Gastrocnemius medialis (tissue), 4 donors: ENCODE results near the gene PAIP2.

ENCODE experiments used
- CTCF ChIP-seq, 5 experiments: fragments of 450-650 bp in 3 of 5; fragments of 200-600 bp in 2 of 5; sonication (generic) in 2 of 5; IDR thresholded peaks in 4 of 5; conservative IDR thresholded peaks in 1 of 5; 1 replicate in 4 of 5; 2 replicates in 1 of 5; pipeline ENCODE4 v1.5.1; 2016 to 2019; ENCODE audit warnings: antibody characterized with exemption in 5 of 5, mild to moderate bottlenecking in 3 of 5, moderate library complexity in 3 of 5
- POLR2A ChIP-seq, 2 donors: fragments of 450-650 bp; IDR thresholded peaks; one replicate each; pipeline ENCODE4 v1.6.1; 2017; ENCODE audit warnings: antibody characterized with exemption in 2 of 2, mild to moderate bottlenecking in 2 of 2, moderate library complexity in 2 of 2

- TF ChIP-seq CTCF (IDR thresholded peaks at IDR 0.05 in 4 of 5, conservative IDR thresholded peaks at IDR 0.05 in 1 of 5) (no peak), POLR2A (IDR thresholded peaks at IDR 0.05) (no peak)
Measured at GRCh38 chr5:139413963-139414362, 72.3 kb downstream of the PAIP2 start.
